HepG2 (cell line): ENCODE measurements around the gene GPATCH4. TPM values are rescaled to one million over a fixed set of nuclear protein-coding genes. Genes with fewer than 3 reads are reported as not detected.

Source experiments
- ATAC-seq: fragments of 200-7000 bp; cut with Tn5 transposase; 3 replicates; pipeline ENCODE4 v1.9.1; 2020; ENCODE audit warnings: mild to moderate bottlenecking, moderate library complexity
- BruUV-seq: library from RNA; stranded (reverse); fragments of 400-500 nt; replicated peaks from 2 replicates; lab custom pipeline; 2021; lab: Mats Ljungman, UMichigan
- CTCF ChIA-PET: fragments of 300-600 bp; formaldehyde crosslinking; extraction: SDS; loops from one replicate; lab custom pipeline; 2021; ENCODE audit warnings: low total read pairs, inconsistent platforms, low intra/inter-chr PET ratio; lab: Yijun Ruan, JAX
- POLR2A ChIA-PET: fragments of 350-600 bp; sonication (Branson Sonifier 250); formaldehyde crosslinking; loops from one replicate; lab custom pipeline; 2020; ENCODE audit warnings: antibody characterized with exemption, inconsistent platforms; lab: Yijun Ruan, JAX
- DNase-seq: peaks from one replicate; pipeline ENCODE4 v3.0.0-alpha.2; 2015; ENCODE audit warnings: low spot score
- FAIRE-seq: peaks from 3 replicates; lab custom pipeline; 2011; peaks lifted over from hg19 to GRCh38; lab: Jason Lieb, UNC
- H2AFZ ChIP-seq: one replicate; pipeline ENCODE4 v1.6.1; 2011; ENCODE audit warnings: low read length, inconsistent platforms
- H3K27ac ChIP-seq: fragments of 300-600 bp; 3 replicates; pipeline ENCODE4 v1.8.0; 2011; ENCODE audit warnings: mixed run types, mild to moderate bottlenecking, mixed read lengths, low read length, inconsistent platforms; ENCODE audit not compliant: insufficient read depth; ENCODE audit errors: extremely low read length
- H3K27me3 ChIP-seq, 2 experiments: fragments of 200-600 bp in 1 of 2; 2 replicates in 1 of 2; 3 replicates in 1 of 2; pipeline versions ENCODE4 v1.6.0 to v1.8.0; 2011; ENCODE audit warnings: low read length in 2 of 2, mild to moderate bottlenecking in 2 of 2, moderate library complexity in 2 of 2, inconsistent platforms in 1 of 2; ENCODE audit not compliant: insufficient read depth in 2 of 2, control insufficient read depth in 1 of 2
- H3K36me3 ChIP-seq, 2 experiments: fragments of 200-600 bp in 1 of 2; replicated peaks in 1 of 2; 2 replicates in 1 of 2; 3 replicates in 1 of 2; pipeline versions ENCODE4 v1.5.1 to v1.8.0; 2011; ENCODE audit warnings: low read length in 2 of 2, inconsistent platforms in 1 of 2; ENCODE audit not compliant: insufficient read depth in 2 of 2, control insufficient read depth in 1 of 2
- H3K4me1 ChIP-seq: 2 replicates; pipeline ENCODE4 v1.5.1; 2012; ENCODE audit warnings: low read length, inconsistent platforms; ENCODE audit not compliant: insufficient read depth
- H3K4me2 ChIP-seq: 2 replicates; pipeline ENCODE4 v1.6.0; 2011; ENCODE audit warnings: low read depth, low read length, inconsistent platforms
- H3K4me3 ChIP-seq, 3 experiments: fragments of 200-600 bp in 1 of 3; sonication (generic), shearing (Covaris generic) in 1 of 3; replicated peaks in 1 of 3; 2 replicates each; pipeline ENCODE4 v1.5.1; 2011 to 2016; ENCODE audit warnings: low read length in 3 of 3, inconsistent platforms in 2 of 3, low read depth in 2 of 3, mild to moderate bottlenecking in 2 of 3, control low read depth in 1 of 3, mixed read lengths in 1 of 3; ENCODE audit not compliant: insufficient read depth in 1 of 3
- H3K79me2 ChIP-seq: one replicate; pipeline ENCODE4 v1.6.1; 2011; ENCODE audit warnings: low read length, inconsistent platforms; ENCODE audit not compliant: insufficient read depth
- H3K9ac ChIP-seq: 2 replicates; pipeline ENCODE4 v1.6.0; 2011; ENCODE audit warnings: mild to moderate bottlenecking, low read depth, low read length, inconsistent platforms; ENCODE audit not compliant: insufficient read depth
- H3K9me3 ChIP-seq: 2 replicates; pipeline ENCODE4 v1.5.1; 2012; ENCODE audit warnings: mild to moderate bottlenecking, low read length
- H4K20me1 ChIP-seq: 2 replicates; pipeline ENCODE4 v1.6.0; 2011; ENCODE audit warnings: inconsistent platforms, mild to moderate bottlenecking, low read length, moderate library complexity; ENCODE audit not compliant: insufficient read depth
- ARNTL ChIP-seq: sonication (generic); formaldehyde crosslinking; IDR thresholded peaks from 2 replicates; pipeline ENCODE4 v1.4.0; 2020; ENCODE audit warnings: mild to moderate bottlenecking, missing genetic modification reagents
- CEBPB ChIP-seq: IDR thresholded peaks from 2 replicates; pipeline ENCODE4 v1.6.1; 2011; ENCODE audit warnings: low read depth, low read length, improper control_type of control experiment, borderline replicate concordance
- HIC2 ChIP-seq: sonication (generic); formaldehyde crosslinking; IDR thresholded peaks from 2 replicates; pipeline ENCODE4 v1.9.0; 2022; ENCODE audit warnings: low read depth, missing genetic modification reagents
- IRF2 ChIP-seq: IDR thresholded peaks from 2 replicates; pipeline ENCODE4 v1.6.1; 2018; ENCODE audit warnings: missing genetic modification reagents, missing compliant biosample characterization
- KDM1A ChIP-seq: IDR thresholded peaks from 2 replicates; pipeline ENCODE4 v1.6.1; 2016; ENCODE audit warnings: missing compliant biosample characterization
- MATR3 ChIP-seq: sonication (generic); formaldehyde crosslinking; IDR thresholded peaks from 2 replicates; pipeline ENCODE4 v1.4.0; 2020; ENCODE audit warnings: missing genetic modification reagents
- PHF21A ChIP-seq: sonication (generic); formaldehyde crosslinking; IDR thresholded peaks from 2 replicates; pipeline ENCODE4 v1.5.0; 2020; ENCODE audit warnings: mild to moderate bottlenecking, missing genetic modification reagents
- PLRG1 ChIP-seq: fragments of 450-650 bp; conservative IDR thresholded peaks from 2 replicates; pipeline ENCODE4 v1.6.1; 2016
- SMC3 ChIP-seq: IDR thresholded peaks from 2 replicates; pipeline ENCODE4 v1.6.1; 2011; ENCODE audit warnings: low read length, improper control_type of control experiment
- ZNF558 ChIP-seq: sonication (generic); formaldehyde crosslinking; IDR thresholded peaks from 2 replicates; pipeline ENCODE4 v1.9.0; 2022; ENCODE audit warnings: mild to moderate bottlenecking, missing genetic modification reagents, borderline replicate concordance
- ZNF562 ChIP-seq: sonication (generic); formaldehyde crosslinking; IDR thresholded peaks from 2 replicates; pipeline ENCODE4 v1.8.0; 2022; ENCODE audit warnings: missing genetic modification reagents, borderline replicate concordance
- ZNF773 ChIP-seq: sonication (generic); formaldehyde crosslinking; IDR thresholded peaks from 2 replicates; pipeline ENCODE4 v1.4.0; 2020; ENCODE audit warnings: missing genetic modification reagents, borderline replicate concordance
- ZNF841 ChIP-seq: sonication (generic); formaldehyde crosslinking; IDR thresholded peaks from 2 replicates; pipeline ENCODE4 v1.8.1; 2023; ENCODE audit warnings: missing genetic modification reagents, borderline replicate concordance
- WGBS: methylation state at CpG from one replicate; pipeline ENCODE4 v1.1.6; 2017; ENCODE audit warnings: low lambda C conversion rate; 5-methylcytosine and 5-hydroxymethylcytosine counted together
- in situ Hi-C: cut with HindIII; loops from 2 replicates; pipeline ENCODE4 v1.10.0; 2017; ENCODE audit warnings: low pct_unique_long_range_greater_than_20kb; ENCODE audit not compliant: extremely low pct_ligation_motif_present
- intact Hi-C: fragments of 100-400 bp; cut with micrococcal nuclease; formaldehyde crosslinking; loops from one replicate; pipeline ENCODE4 v1.10.0; 2022; ENCODE audit not compliant: unreplicated experiment
- polyA plus RNA-seq, 8 experiments: library from polyadenylated mRNA; depleted of rRNA in 3 of 8; stranded (reverse) in 7 of 8; unstranded in 1 of 8; fragments of >200 nt; fragmentation: Illumina TruSeq in 4 of 8; extraction: Trizol in 4 of 8; gene quantifications; 2 replicates each; pipeline versions ENCODE4 v1.2.1 to v1.2.3, GENCODE V29; 2011 to 2016; ENCODE audit warnings: low read depth in 4 of 8, missing spikeins in 1 of 8, mixed read lengths in 1 of 8; ENCODE audit not compliant: insufficient read depth in 1 of 8
- total RNA-seq, 5 experiments: library from RNA; depleted of rRNA; stranded (reverse); fragments of >200 nt; fragmentation: Illumina TruSeq; extraction: Trizol; gene quantifications; 2 replicates each; pipeline ENCODE4 v1.2.3, GENCODE V29; 2016; ENCODE audit warnings: low read depth in 1 of 5
- TF ChIP-seq, protein P1 (sequence below): sonication (generic); formaldehyde crosslinking; IDR thresholded peaks from 2 replicates; pipeline ENCODE4 v1.5.0; 2020; ENCODE audit warnings: mild to moderate bottlenecking, missing genetic modification reagents, moderate library complexity
- TF ChIP-seq, protein P2 (sequence below): sonication (generic); formaldehyde crosslinking; IDR thresholded peaks from 2 replicates; pipeline ENCODE4 v1.5.0; 2020; ENCODE audit warnings: missing genetic modification reagents
- TF ChIP-seq, protein P3 (sequence below): sonication (generic); formaldehyde crosslinking; IDR thresholded peaks from 2 replicates; pipeline ENCODE4 v1.4.0; 2020; ENCODE audit warnings: missing genetic modification reagents
- TF ChIP-seq, protein P4 (sequence below): sonication (generic); formaldehyde crosslinking; IDR thresholded peaks from 2 replicates; pipeline ENCODE4 v1.4.0; 2020; ENCODE audit warnings: mild to moderate bottlenecking, missing genetic modification reagents

Gene GPATCH4
- total and polyA plus RNA-seq, 2 of the 13 experiments (the other 11 are each of a cell fraction or from before 2014, with no cell fraction given), result 19.2 to 37.9 TPM

GRCh38 chr1:156583821-156584622 lies 17.3 kb downstream of the GPATCH4 start:
- Histone ChIP-seq H3K9me3 (no peaks in the 10 kb centered on the region), H3K4me1 (0 out of 2 replicates have a peak, but pooled peaks cover 14% of the 10 kb centered on the region), H3K4me3 (no peak overlapping the region), H3K4me2 (no peak overlapping the region), H3K27me3 (peaks cover 6 to 39% of the 10 kb centered on the region in 2 experiments; a peak in 4 of 5 replicates), H3K36me3 (no peaks in the 10 kb centered on the region), H3K27ac (no peak overlapping the region), H2AFZ (no peak overlapping the region), H3K9ac (no peak overlapping the region), H4K20me1 (no peaks in the 10 kb centered on the region), H3K79me2 (no peaks in the 10 kb centered on the region)
- in situ Hi-C loops (no loop called here), intact Hi-C loops (loop anchor here (1.0 to 5.0 kb wide), 3 partner anchors 24 to 128 kb away; partner anchors contain the start of gene MEF2D)
- ATAC-seq (no peak; the same call in 2 of the 3 replicates), FAIRE-seq (peak; percentile 87), DNase-seq (peak; percentile 40)
- WGBS, result 59% methylated on average over 20 of the region's 20 CpGs
- ChIA-PET POLR2A (no interaction called here), CTCF (interaction anchor here (0.6 to 5.8 kb wide), 3 partner anchors 24 to 128 kb away, joined by 3 to 86 read pairs (median 7); no protein-coding TSS in a partner anchor)
- no TSS peak for BruUV-seq
- TF ChIP-seq ZNF841 (no peak), SMC3 (peak; percentile 47; the same call in 1 of the 2 replicates), PLRG1 (no peak), KDM1A (no peak), CEBPB (no peak), IRF2 (CRISPR knock-in tag) (no peak), ARNTL (CRISPR knock-in tag) (no peak), ZNF773 (no peak), ZNF558 (CRISPR knock-in tag) (no peak), MATR3 (CRISPR knock-in tag) (no peak), HIC2 (CRISPR knock-in tag) (no peak), PHF21A (CRISPR knock-in tag) (no peak), ZNF562 (CRISPR knock-in tag) (no peak)
- TF ChIP-seq, protein P1, sequence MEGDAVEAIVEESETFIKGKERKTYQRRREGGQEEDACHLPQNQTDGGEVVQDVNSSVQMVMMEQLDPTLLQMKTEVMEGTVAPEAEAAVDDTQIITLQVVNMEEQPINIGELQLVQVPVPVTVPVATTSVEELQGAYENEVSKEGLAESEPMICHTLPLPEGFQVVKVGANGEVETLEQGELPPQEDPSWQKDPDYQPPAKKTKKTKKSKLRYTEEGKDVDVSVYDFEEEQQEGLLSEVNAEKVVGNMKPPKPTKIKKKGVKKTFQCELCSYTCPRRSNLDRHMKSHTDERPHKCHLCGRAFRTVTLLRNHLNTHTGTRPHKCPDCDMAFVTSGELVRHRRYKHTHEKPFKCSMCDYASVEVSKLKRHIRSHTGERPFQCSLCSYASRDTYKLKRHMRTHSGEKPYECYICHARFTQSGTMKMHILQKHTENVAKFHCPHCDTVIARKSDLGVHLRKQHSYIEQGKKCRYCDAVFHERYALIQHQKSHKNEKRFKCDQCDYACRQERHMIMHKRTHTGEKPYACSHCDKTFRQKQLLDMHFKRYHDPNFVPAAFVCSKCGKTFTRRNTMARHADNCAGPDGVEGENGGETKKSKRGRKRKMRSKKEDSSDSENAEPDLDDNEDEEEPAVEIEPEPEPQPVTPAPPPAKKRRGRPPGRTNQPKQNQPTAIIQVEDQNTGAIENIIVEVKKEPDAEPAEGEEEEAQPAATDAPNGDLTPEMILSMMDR, result peak; percentile 76
- TF ChIP-seq, protein P2, sequence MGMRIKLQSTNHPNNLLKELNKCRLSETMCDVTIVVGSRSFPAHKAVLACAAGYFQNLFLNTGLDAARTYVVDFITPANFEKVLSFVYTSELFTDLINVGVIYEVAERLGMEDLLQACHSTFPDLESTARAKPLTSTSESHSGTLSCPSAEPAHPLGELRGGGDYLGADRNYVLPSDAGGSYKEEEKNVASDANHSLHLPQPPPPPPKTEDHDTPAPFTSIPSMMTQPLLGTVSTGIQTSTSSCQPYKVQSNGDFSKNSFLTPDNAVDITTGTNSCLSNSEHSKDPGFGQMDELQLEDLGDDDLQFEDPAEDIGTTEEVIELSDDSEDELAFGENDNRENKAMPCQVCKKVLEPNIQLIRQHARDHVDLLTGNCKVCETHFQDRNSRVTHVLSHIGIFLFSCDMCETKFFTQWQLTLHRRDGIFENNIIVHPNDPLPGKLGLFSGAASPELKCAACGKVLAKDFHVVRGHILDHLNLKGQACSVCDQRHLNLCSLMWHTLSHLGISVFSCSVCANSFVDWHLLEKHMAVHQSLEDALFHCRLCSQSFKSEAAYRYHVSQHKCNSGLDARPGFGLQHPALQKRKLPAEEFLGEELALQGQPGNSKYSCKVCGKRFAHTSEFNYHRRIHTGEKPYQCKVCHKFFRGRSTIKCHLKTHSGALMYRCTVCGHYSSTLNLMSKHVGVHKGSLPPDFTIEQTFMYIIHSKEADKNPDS, result no peak
- TF ChIP-seq, protein P3, sequence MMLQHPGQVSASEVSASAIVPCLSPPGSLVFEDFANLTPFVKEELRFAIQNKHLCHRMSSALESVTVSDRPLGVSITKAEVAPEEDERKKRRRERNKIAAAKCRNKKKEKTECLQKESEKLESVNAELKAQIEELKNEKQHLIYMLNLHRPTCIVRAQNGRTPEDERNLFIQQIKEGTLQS, result no peak
- TF ChIP-seq, protein P4, sequence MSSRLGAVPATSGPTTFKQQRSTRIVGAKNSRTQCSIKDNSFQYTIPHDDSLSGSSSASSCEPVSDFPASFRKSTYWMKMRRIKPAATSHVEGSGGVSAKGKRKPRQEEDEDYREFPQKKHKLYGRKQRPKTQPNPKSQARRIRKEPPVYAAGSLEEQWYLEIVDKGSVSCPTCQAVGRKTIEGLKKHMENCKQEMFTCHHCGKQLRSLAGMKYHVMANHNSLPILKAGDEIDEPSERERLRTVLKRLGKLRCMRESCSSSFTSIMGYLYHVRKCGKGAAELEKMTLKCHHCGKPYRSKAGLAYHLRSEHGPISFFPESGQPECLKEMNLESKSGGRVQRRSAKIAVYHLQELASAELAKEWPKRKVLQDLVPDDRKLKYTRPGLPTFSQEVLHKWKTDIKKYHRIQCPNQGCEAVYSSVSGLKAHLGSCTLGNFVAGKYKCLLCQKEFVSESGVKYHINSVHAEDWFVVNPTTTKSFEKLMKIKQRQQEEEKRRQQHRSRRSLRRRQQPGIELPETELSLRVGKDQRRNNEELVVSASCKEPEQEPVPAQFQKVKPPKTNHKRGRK, result no peak
